ENCODE measurements around the gene CDCP1.

- TF ChIP-seq CTCF (IDR thresholded peaks at IDR 0.05) (peak in 2 of 6 experiments; percentile 12 to 19), POLR2A (IDR thresholded peaks at IDR 0.05) (no peak)
These were observed 90.6 kb downstream of the CDCP1 start for GRCh38 chr3:45055411-45056143.
